WTC11 (cell line): Measurements from ENCODE around the gene BCOR.

Experiments
- ELF4 ChIP-seq: sonication (generic); formaldehyde crosslinking; IDR thresholded peaks from 2 replicates; pipeline ENCODE4 v1.8.1; 2022; ENCODE audit warnings: low read depth, mild to moderate bottlenecking, moderate library complexity, missing genetic modification reagents
- ESRRA ChIP-seq: sonication (generic); formaldehyde crosslinking; IDR thresholded peaks from 2 replicates; pipeline ENCODE4 v1.8.1; 2022; ENCODE audit warnings: mild to moderate bottlenecking, missing genetic modification reagents, borderline replicate concordance
- GABPB1 ChIP-seq: sonication (generic); formaldehyde crosslinking; IDR thresholded peaks from 2 replicates; pipeline ENCODE4 v1.8.1; 2023; ENCODE audit warnings: mild to moderate bottlenecking, missing genetic modification reagents
- NR2C2 ChIP-seq: sonication (generic); formaldehyde crosslinking; IDR thresholded peaks from 2 replicates; pipeline ENCODE4 v1.8.0; 2022; ENCODE audit warnings: mild to moderate bottlenecking, missing genetic modification reagents
- SOX15 ChIP-seq: fragments of 250-450 bp; sonication (Bioruptor Pico); IDR thresholded peaks from 2 replicates; pipeline ENCODE4 v1.9.0; 2021; ENCODE audit warnings: mild to moderate bottlenecking
- ZNF232 ChIP-seq: sonication (generic); formaldehyde crosslinking; IDR thresholded peaks from 2 replicates; pipeline ENCODE4 v1.8.0; 2022; ENCODE audit warnings: mild to moderate bottlenecking, missing genetic modification reagents
- ZNF317 ChIP-seq: sonication (generic); formaldehyde crosslinking; IDR thresholded peaks from 2 replicates; pipeline ENCODE4 v1.8.1; 2023; ENCODE audit warnings: low read depth, mild to moderate bottlenecking, moderate library complexity, missing genetic modification reagents, borderline replicate concordance
- TF ChIP-seq, protein P1 (sequence below): fragments of 200-600 bp; IDR thresholded peaks from 2 replicates; pipeline ENCODE4 v1.8.0; 2022; ENCODE audit warnings: antibody characterized with exemption
- TF ChIP-seq, protein P2 (sequence below): sonication (generic); formaldehyde crosslinking; IDR thresholded peaks from 2 replicates; pipeline ENCODE4 v1.8.0; 2022; ENCODE audit warnings: mild to moderate bottlenecking, missing genetic modification reagents

GRCh38 chrX:40041915-40042314 lies 55.8 kb downstream of the BCOR start:
- TF ChIP-seq ELF4 (CRISPR knock-in tag) (no peak), GABPB1 (CRISPR knock-in tag) (no peak), ZNF317 (no peak), NR2C2 (no peak), SOX15 (CRISPR knock-in tag) (no peak), ZNF232 (no peak), ESRRA (no peak)
- TF ChIP-seq, protein P1, sequence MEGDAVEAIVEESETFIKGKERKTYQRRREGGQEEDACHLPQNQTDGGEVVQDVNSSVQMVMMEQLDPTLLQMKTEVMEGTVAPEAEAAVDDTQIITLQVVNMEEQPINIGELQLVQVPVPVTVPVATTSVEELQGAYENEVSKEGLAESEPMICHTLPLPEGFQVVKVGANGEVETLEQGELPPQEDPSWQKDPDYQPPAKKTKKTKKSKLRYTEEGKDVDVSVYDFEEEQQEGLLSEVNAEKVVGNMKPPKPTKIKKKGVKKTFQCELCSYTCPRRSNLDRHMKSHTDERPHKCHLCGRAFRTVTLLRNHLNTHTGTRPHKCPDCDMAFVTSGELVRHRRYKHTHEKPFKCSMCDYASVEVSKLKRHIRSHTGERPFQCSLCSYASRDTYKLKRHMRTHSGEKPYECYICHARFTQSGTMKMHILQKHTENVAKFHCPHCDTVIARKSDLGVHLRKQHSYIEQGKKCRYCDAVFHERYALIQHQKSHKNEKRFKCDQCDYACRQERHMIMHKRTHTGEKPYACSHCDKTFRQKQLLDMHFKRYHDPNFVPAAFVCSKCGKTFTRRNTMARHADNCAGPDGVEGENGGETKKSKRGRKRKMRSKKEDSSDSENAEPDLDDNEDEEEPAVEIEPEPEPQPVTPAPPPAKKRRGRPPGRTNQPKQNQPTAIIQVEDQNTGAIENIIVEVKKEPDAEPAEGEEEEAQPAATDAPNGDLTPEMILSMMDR: no peak
- TF ChIP-seq, protein P2, sequence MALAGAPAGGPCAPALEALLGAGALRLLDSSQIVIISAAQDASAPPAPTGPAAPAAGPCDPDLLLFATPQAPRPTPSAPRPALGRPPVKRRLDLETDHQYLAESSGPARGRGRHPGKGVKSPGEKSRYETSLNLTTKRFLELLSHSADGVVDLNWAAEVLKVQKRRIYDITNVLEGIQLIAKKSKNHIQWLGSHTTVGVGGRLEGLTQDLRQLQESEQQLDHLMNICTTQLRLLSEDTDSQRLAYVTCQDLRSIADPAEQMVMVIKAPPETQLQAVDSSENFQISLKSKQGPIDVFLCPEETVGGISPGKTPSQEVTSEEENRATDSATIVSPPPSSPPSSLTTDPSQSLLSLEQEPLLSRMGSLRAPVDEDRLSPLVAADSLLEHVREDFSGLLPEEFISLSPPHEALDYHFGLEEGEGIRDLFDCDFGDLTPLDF (CRISPR knock-in tag): no peak
